ENCODE data around the gene ZNF618.

DNA sequence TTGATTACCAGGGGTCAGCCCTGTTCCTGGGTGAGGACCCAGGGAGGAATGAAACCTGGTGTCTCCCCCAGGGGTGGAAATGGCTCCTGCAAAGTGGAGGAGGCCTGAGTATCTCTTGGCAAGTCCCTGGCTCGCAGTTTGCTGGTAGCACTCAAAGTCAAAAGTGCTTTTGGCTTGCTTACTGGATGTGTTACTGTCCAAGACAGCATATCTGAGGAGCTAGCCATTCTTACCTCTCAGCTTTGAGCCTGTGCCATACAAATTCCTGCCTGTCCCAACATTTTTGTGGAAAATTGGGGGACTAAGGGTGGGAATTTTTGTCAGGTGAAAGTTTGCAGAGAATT is 9.9 kb downstream of the ZNF618 start:
- TF ChIP-seq EP300 (IDR thresholded peaks at IDR 0.05; ENCODE audit: borderline replicate concordance in 1 of 2, low read depth in 1 of 2, low read length in 1 of 2) = no peak
- TF ChIP-seq, protein P1, sequence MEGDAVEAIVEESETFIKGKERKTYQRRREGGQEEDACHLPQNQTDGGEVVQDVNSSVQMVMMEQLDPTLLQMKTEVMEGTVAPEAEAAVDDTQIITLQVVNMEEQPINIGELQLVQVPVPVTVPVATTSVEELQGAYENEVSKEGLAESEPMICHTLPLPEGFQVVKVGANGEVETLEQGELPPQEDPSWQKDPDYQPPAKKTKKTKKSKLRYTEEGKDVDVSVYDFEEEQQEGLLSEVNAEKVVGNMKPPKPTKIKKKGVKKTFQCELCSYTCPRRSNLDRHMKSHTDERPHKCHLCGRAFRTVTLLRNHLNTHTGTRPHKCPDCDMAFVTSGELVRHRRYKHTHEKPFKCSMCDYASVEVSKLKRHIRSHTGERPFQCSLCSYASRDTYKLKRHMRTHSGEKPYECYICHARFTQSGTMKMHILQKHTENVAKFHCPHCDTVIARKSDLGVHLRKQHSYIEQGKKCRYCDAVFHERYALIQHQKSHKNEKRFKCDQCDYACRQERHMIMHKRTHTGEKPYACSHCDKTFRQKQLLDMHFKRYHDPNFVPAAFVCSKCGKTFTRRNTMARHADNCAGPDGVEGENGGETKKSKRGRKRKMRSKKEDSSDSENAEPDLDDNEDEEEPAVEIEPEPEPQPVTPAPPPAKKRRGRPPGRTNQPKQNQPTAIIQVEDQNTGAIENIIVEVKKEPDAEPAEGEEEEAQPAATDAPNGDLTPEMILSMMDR (IDR thresholded peaks at IDR 0.05) = no peak
- TF ChIP-seq POLR2AphosphoS5 (IDR thresholded peaks at IDR 0.05; ENCODE audit: low read depth, low read length) = no peak
- no peak for TF ChIP-seq TAF1 (IDR thresholded peaks at IDR 0.05; ENCODE audit: borderline replicate concordance, low read depth, low read length)
- TF ChIP-seq, protein P2, sequence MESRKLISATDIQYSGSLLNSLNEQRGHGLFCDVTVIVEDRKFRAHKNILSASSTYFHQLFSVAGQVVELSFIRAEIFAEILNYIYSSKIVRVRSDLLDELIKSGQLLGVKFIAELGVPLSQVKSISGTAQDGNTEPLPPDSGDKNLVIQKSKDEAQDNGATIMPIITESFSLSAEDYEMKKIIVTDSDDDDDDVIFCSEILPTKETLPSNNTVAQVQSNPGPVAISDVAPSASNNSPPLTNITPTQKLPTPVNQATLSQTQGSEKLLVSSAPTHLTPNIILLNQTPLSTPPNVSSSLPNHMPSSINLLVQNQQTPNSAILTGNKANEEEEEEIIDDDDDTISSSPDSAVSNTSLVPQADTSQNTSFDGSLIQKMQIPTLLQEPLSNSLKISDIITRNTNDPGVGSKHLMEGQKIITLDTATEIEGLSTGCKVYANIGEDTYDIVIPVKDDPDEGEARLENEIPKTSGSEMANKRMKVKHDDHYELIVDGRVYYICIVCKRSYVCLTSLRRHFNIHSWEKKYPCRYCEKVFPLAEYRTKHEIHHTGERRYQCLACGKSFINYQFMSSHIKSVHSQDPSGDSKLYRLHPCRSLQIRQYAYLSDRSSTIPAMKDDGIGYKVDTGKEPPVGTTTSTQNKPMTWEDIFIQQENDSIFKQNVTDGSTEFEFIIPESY (IDR thresholded peaks at IDR 0.05; ENCODE audit: borderline replicate concordance, low read depth) = no peak
